SK-N-SH treated with all-trans-retinoic acid at 6 μM for 48 hours (cell line): ENCODE results near the gene LAMA2.

Experiments
- ATAC-seq: fragments of 200-7000 bp; cut with Tn5 transposase; 3 replicates; pipeline ENCODE4 v1.9.1; 2020; ENCODE audit warnings: mild to moderate bottlenecking, moderate library complexity
- BACH2 ChIP-seq: fragments of 250-450 bp; sonication (Bioruptor Pico); IDR thresholded peaks from 2 replicates; pipeline ENCODE4 v1.9.0; 2021; ENCODE audit warnings: mild to moderate bottlenecking, borderline replicate concordance
- CSDC2 ChIP-seq: fragments of 250-450 bp; sonication (Bioruptor Pico); IDR thresholded peaks from 2 replicates; pipeline ENCODE4 v1.5.0; 2020; ENCODE audit warnings: mild to moderate bottlenecking, moderate library complexity
- ESRRG ChIP-seq: fragments of 250-450 bp; sonication (Bioruptor Pico); IDR thresholded peaks from 2 replicates; pipeline ENCODE4 v1.6.1; 2021; ENCODE audit warnings: mild to moderate bottlenecking
- GLIS3 ChIP-seq: fragments of 250-450 bp; sonication (Bioruptor Pico); IDR thresholded peaks from 2 replicates; pipeline ENCODE4 v1.5.0; 2020; ENCODE audit warnings: mild to moderate bottlenecking, moderate library complexity
- OSR1 ChIP-seq: fragments of 250-450 bp; sonication (Bioruptor Pico); IDR thresholded peaks from 2 replicates; pipeline ENCODE4 v1.8.0; 2022; ENCODE audit warnings: moderate library complexity, mild to moderate bottlenecking, inconsistent platforms
- PPARA ChIP-seq: fragments of 250-450 bp; sonication (Bioruptor Pico); IDR thresholded peaks from 2 replicates; pipeline ENCODE4 v1.5.0; 2020; ENCODE audit warnings: mild to moderate bottlenecking, borderline replicate concordance
- RARB ChIP-seq: fragments of 250-450 bp; sonication (Bioruptor Pico); IDR thresholded peaks from 2 replicates; pipeline ENCODE4 v1.8.0; 2021; ENCODE audit warnings: mild to moderate bottlenecking, moderate library complexity
- SNAI2 ChIP-seq: fragments of 250-450 bp; sonication (Bioruptor Pico); IDR thresholded peaks from 2 replicates; pipeline ENCODE4 v1.5.0; 2020; ENCODE audit warnings: mild to moderate bottlenecking, moderate library complexity
- TCF4 ChIP-seq: fragments of 250-450 bp; sonication (Bioruptor Pico); IDR thresholded peaks from 2 replicates; pipeline ENCODE4 v1.8.0; 2021; ENCODE audit warnings: mild to moderate bottlenecking, moderate library complexity, borderline replicate concordance
- TOX ChIP-seq: fragments of 250-450 bp; sonication (Bioruptor Pico); IDR thresholded peaks from 2 replicates; pipeline ENCODE4 v1.8.0; 2021; ENCODE audit warnings: mild to moderate bottlenecking, moderate library complexity, borderline replicate concordance
- ZC3H10 ChIP-seq: fragments of 250-450 bp; sonication (Bioruptor Pico); IDR thresholded peaks from 2 replicates; pipeline ENCODE4 v1.5.1; 2021; ENCODE audit warnings: mild to moderate bottlenecking, moderate library complexity
- ZFP30 ChIP-seq: fragments of 450-650 bp; formaldehyde crosslinking; IDR thresholded peaks from 2 replicates; pipeline ENCODE4 v1.5.0; 2022; ENCODE audit warnings: mild to moderate bottlenecking, moderate library complexity
- ZNF565 ChIP-seq: fragments of 450-650 bp; formaldehyde crosslinking; conservative IDR thresholded peaks from 2 replicates; pipeline ENCODE4 v1.5.0; 2020; ENCODE audit warnings: low read depth, mild to moderate bottlenecking, moderate library complexity
- ZNF8 ChIP-seq: fragments of 450-650 bp; formaldehyde crosslinking; IDR thresholded peaks from 2 replicates; pipeline ENCODE4 v1.5.0; 2020; ENCODE audit warnings: mild to moderate bottlenecking, moderate library complexity
- TF ChIP-seq, protein P1 (sequence below): fragments of 250-450 bp; sonication (Bioruptor Pico); IDR thresholded peaks from 2 replicates; pipeline ENCODE4 v1.5.0; 2020; ENCODE audit warnings: mild to moderate bottlenecking, moderate library complexity
- TF ChIP-seq, protein P2 (sequence below): fragments of 250-450 bp; sonication (Bioruptor Pico); IDR thresholded peaks from 2 replicates; pipeline ENCODE4 v1.8.0; 2021; ENCODE audit warnings: low read depth, mild to moderate bottlenecking, moderate library complexity, borderline replicate concordance
- TF ChIP-seq, protein P3 (sequence below): fragments of 250-450 bp; sonication (Bioruptor Pico); IDR thresholded peaks from 2 replicates; pipeline ENCODE4 v1.5.1; 2020; ENCODE audit warnings: low read depth, mild to moderate bottlenecking, moderate library complexity
- TF ChIP-seq, protein P4 (sequence below): fragments of 250-450 bp; sonication (Bioruptor Pico); IDR thresholded peaks from 2 replicates; pipeline ENCODE4 v1.8.0; 2020; ENCODE audit warnings: mild to moderate bottlenecking, moderate library complexity, borderline replicate concordance

LAMA2 gene

DNA sequence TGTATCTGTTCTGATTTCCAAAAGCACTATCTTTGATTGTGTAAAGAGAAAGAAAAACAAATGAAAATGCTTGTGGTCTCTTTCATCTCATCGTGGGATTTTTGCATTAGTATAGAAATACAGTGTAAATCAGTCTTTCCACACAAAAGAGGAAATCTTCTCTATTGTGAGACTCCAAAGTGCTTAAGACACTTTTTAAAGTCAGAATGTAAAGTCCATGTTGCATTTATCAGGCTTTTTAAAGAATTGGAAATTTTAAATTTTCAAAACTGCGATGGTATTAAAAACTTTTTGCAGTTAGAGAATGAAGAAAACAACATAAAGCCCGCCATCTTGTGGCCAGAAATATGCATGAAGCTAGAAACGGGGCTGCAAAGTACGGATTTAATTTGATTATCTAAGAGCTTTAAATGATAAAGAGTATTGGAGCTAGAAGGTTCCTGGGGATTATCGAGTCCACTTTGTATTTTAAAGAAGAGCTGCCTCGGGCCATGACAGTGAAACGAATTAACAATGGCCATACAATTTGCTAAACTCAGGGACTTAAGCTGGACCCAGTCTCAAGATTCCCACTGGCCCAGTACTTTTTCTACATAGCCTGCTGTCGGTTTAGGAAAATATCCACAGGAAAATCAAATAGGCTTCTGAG lies 487.5 kb downstream of the LAMA2 start (continued):
- TF ChIP-seq PPARA (no peak), GLIS3 (CRISPR knock-in tag) (no peak), ZNF565 (CRISPR knock-in tag) (no peak)

DNA sequence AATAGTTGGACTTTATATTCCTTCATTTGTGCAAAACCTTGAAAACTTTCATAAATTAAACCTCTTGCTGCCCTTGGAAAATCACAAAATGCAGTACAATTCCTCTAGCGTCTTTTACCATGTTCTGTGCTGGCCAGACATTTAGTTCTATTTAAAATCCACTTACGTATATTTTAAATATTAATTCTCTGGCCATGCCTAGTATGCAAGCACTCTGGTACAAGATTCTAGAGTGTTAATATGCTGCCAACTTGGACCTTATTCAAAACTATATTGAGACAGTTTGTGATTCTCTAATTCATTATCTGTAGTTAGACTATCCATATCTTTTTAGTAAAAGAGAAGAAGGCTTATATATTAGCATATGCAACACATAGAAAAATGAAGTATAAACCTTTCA lies 498.9 kb downstream of the LAMA2 start:
- TF ChIP-seq, protein P1, sequence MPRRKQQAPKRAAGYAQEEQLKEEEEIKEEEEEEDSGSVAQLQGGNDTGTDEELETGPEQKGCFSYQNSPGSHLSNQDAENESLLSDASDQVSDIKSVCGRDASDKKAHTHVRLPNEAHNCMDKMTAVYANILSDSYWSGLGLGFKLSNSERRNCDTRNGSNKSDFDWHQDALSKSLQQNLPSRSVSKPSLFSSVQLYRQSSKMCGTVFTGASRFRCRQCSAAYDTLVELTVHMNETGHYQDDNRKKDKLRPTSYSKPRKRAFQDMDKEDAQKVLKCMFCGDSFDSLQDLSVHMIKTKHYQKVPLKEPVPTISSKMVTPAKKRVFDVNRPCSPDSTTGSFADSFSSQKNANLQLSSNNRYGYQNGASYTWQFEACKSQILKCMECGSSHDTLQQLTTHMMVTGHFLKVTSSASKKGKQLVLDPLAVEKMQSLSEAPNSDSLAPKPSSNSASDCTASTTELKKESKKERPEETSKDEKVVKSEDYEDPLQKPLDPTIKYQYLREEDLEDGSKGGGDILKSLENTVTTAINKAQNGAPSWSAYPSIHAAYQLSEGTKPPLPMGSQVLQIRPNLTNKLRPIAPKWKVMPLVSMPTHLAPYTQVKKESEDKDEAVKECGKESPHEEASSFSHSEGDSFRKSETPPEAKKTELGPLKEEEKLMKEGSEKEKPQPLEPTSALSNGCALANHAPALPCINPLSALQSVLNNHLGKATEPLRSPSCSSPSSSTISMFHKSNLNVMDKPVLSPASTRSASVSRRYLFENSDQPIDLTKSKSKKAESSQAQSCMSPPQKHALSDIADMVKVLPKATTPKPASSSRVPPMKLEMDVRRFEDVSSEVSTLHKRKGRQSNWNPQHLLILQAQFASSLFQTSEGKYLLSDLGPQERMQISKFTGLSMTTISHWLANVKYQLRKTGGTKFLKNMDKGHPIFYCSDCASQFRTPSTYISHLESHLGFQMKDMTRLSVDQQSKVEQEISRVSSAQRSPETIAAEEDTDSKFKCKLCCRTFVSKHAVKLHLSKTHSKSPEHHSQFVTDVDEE, result no peak
- TF ChIP-seq, protein P2, sequence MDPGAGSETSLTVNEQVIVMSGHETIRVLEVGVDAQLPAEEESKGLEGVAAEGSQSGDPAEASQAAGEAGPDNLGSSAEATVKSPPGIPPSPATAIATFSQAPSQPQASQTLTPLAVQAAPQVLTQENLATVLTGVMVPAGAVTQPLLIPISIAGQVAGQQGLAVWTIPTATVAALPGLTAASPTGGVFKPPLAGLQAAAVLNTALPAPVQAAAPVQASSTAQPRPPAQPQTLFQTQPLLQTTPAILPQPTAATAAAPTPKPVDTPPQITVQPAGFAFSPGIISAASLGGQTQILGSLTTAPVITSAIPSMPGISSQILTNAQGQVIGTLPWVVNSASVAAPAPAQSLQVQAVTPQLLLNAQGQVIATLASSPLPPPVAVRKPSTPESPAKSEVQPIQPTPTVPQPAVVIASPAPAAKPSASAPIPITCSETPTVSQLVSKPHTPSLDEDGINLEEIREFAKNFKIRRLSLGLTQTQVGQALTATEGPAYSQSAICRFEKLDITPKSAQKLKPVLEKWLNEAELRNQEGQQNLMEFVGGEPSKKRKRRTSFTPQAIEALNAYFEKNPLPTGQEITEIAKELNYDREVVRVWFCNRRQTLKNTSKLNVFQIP (CRISPR knock-in tag), result no peak
- TF ChIP-seq ESRRG (CRISPR knock-in tag) (no peak), SNAI2 (CRISPR knock-in tag) (no peak), OSR1 (CRISPR knock-in tag) (no peak), ZC3H10 (CRISPR knock-in tag) (no peak), ZNF8 (no peak), ZFP30 (CRISPR knock-in tag) (no peak), RARB (CRISPR knock-in tag) (no peak), BACH2 (CRISPR knock-in tag) (no peak), CSDC2 (CRISPR knock-in tag) (no peak)
- TF ChIP-seq, protein P3, sequence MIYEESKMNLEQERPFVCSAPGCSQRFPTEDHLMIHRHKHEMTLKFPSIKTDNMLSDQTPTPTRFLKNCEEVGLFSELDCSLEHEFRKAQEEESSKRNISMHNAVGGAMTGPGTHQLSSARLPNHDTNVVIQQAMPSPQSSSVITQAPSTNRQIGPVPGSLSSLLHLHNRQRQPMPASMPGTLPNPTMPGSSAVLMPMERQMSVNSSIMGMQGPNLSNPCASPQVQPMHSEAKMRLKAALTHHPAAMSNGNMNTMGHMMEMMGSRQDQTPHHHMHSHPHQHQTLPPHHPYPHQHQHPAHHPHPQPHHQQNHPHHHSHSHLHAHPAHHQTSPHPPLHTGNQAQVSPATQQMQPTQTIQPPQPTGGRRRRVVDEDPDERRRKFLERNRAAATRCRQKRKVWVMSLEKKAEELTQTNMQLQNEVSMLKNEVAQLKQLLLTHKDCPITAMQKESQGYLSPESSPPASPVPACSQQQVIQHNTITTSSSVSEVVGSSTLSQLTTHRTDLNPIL (CRISPR knock-in tag), result no peak
- TF ChIP-seq, protein P4, sequence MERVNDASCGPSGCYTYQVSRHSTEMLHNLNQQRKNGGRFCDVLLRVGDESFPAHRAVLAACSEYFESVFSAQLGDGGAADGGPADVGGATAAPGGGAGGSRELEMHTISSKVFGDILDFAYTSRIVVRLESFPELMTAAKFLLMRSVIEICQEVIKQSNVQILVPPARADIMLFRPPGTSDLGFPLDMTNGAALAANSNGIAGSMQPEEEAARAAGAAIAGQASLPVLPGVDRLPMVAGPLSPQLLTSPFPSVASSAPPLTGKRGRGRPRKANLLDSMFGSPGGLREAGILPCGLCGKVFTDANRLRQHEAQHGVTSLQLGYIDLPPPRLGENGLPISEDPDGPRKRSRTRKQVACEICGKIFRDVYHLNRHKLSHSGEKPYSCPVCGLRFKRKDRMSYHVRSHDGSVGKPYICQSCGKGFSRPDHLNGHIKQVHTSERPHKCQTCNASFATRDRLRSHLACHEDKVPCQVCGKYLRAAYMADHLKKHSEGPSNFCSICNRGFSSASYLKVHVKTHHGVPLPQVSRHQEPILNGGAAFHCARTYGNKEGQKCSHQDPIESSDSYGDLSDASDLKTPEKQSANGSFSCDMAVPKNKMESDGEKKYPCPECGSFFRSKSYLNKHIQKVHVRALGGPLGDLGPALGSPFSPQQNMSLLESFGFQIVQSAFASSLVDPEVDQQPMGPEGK, result no peak
- ATAC-seq, result no peak

DNA sequence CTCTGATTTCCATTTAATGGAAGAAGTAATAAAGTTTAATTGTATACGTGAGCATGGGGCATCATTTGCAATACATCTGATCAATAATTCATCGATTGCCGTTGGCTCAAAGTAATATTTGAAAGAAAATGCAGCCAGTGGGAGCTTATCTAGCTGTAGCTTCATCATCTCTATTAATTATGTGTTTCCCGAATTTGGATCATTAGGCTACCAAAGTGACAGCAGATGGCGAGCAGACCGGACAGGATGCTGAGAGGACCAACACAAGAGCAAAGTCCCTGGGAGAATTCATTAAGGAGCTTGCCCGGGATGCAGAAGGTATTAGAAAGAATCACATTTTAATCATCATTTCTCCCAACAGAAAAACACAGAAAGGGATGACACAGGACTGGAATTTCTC lies 500.0 kb downstream of the LAMA2 start:
- no peak for TF ChIP-seq PPARA
- no peak for ATAC-seq

DNA sequence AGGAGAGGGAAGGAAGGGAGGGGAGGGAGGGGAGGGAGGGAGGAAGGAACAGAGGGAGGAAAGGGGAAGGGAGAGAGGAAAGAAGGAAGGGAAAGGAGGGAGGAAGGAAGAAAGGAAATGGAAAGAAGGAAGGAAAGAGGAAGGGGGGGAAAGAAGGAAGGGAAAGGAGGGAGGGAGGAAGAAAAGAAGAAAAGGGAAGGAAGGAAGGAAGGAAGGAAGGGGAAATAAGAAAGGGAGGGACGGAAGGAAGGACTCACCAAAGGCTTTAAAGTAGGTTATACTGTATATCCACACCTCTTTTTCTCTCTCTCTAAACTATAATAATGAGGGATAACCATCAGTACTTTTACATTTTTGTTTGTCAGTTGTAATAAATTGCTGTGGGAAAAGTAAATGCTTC lies 502.2 kb downstream of the LAMA2 start:
- no peak for ATAC-seq
- TF ChIP-seq ZNF565 (CRISPR knock-in tag) (no peak), TCF4 (CRISPR knock-in tag) (no peak), PPARA (no peak), ZFP30 (CRISPR knock-in tag) (no peak), ESRRG (CRISPR knock-in tag) (no peak), SNAI2 (CRISPR knock-in tag) (no peak), TOX (CRISPR knock-in tag) (no peak)
- TF ChIP-seq, protein P4, result no peak
- TF ChIP-seq, all 23 proteins: peak for 0
